HepG2 (cell line): Measurements from ENCODE around the gene ZNF207. TPM values are rescaled to one million over a fixed set of nuclear protein-coding genes. Genes with fewer than 3 reads are reported as not detected.

Experiments
- ATAC-seq: fragments of 200-7000 bp; cut with Tn5 transposase; 3 replicates; pipeline ENCODE4 v1.9.1; 2020; ENCODE audit warnings: mild to moderate bottlenecking, moderate library complexity
- BruUV-seq: library from RNA; stranded (reverse); fragments of 400-500 nt; replicated peaks from 2 replicates; lab custom pipeline; 2021; lab: Mats Ljungman, UMichigan
- CTCF ChIA-PET: fragments of 300-600 bp; formaldehyde crosslinking; extraction: SDS; loops from one replicate; lab custom pipeline; 2021; ENCODE audit warnings: low total read pairs, inconsistent platforms, low intra/inter-chr PET ratio; lab: Yijun Ruan, JAX
- POLR2A ChIA-PET: fragments of 350-600 bp; sonication (Branson Sonifier 250); formaldehyde crosslinking; loops from one replicate; lab custom pipeline; 2020; ENCODE audit warnings: antibody characterized with exemption, inconsistent platforms; lab: Yijun Ruan, JAX
- DNase-seq: peaks from one replicate; pipeline ENCODE4 v3.0.0-alpha.2; 2015; ENCODE audit warnings: low spot score
- FAIRE-seq: peaks from 3 replicates; lab custom pipeline; 2011; peaks lifted over from hg19 to GRCh38; lab: Jason Lieb, UNC
- H2AFZ ChIP-seq: one replicate; pipeline ENCODE4 v1.6.1; 2011; ENCODE audit warnings: low read length, inconsistent platforms
- H3K27ac ChIP-seq: fragments of 300-600 bp; 3 replicates; pipeline ENCODE4 v1.8.0; 2011; ENCODE audit warnings: mixed run types, mild to moderate bottlenecking, mixed read lengths, low read length, inconsistent platforms; ENCODE audit not compliant: insufficient read depth; ENCODE audit errors: extremely low read length
- H3K27me3 ChIP-seq, 2 experiments: fragments of 200-600 bp in 1 of 2; 2 replicates in 1 of 2; 3 replicates in 1 of 2; pipeline versions ENCODE4 v1.6.0 to v1.8.0; 2011; ENCODE audit warnings: low read length in 2 of 2, mild to moderate bottlenecking in 2 of 2, moderate library complexity in 2 of 2, inconsistent platforms in 1 of 2; ENCODE audit not compliant: insufficient read depth in 2 of 2, control insufficient read depth in 1 of 2
- H3K36me3 ChIP-seq, 2 experiments: fragments of 200-600 bp in 1 of 2; replicated peaks in 1 of 2; 2 replicates in 1 of 2; 3 replicates in 1 of 2; pipeline versions ENCODE4 v1.5.1 to v1.8.0; 2011; ENCODE audit warnings: low read length in 2 of 2, inconsistent platforms in 1 of 2; ENCODE audit not compliant: insufficient read depth in 2 of 2, control insufficient read depth in 1 of 2
- H3K4me1 ChIP-seq: 2 replicates; pipeline ENCODE4 v1.5.1; 2012; ENCODE audit warnings: low read length, inconsistent platforms; ENCODE audit not compliant: insufficient read depth
- H3K4me2 ChIP-seq: 2 replicates; pipeline ENCODE4 v1.6.0; 2011; ENCODE audit warnings: low read depth, low read length, inconsistent platforms
- H3K4me3 ChIP-seq, 3 experiments: fragments of 200-600 bp in 1 of 3; sonication (generic), shearing (Covaris generic) in 1 of 3; replicated peaks in 1 of 3; 2 replicates each; pipeline ENCODE4 v1.5.1; 2011 to 2016; ENCODE audit warnings: low read length in 3 of 3, inconsistent platforms in 2 of 3, low read depth in 2 of 3, mild to moderate bottlenecking in 2 of 3, control low read depth in 1 of 3, mixed read lengths in 1 of 3; ENCODE audit not compliant: insufficient read depth in 1 of 3
- H3K79me2 ChIP-seq: one replicate; pipeline ENCODE4 v1.6.1; 2011; ENCODE audit warnings: low read length, inconsistent platforms; ENCODE audit not compliant: insufficient read depth
- H3K9ac ChIP-seq: 2 replicates; pipeline ENCODE4 v1.6.0; 2011; ENCODE audit warnings: mild to moderate bottlenecking, low read depth, low read length, inconsistent platforms; ENCODE audit not compliant: insufficient read depth
- H3K9me3 ChIP-seq: 2 replicates; pipeline ENCODE4 v1.5.1; 2012; ENCODE audit warnings: mild to moderate bottlenecking, low read length
- H4K20me1 ChIP-seq: 2 replicates; pipeline ENCODE4 v1.6.0; 2011; ENCODE audit warnings: inconsistent platforms, mild to moderate bottlenecking, low read length, moderate library complexity; ENCODE audit not compliant: insufficient read depth
- AHR ChIP-seq: IDR thresholded peaks from 2 replicates; pipeline ENCODE4 v1.6.1; 2018; ENCODE audit warnings: missing genetic modification reagents, missing compliant biosample characterization
- CAMTA2 ChIP-seq: sonication (generic); formaldehyde crosslinking; IDR thresholded peaks from 2 replicates; pipeline ENCODE4 v1.4.0; 2020; ENCODE audit warnings: mild to moderate bottlenecking, missing genetic modification reagents, borderline replicate concordance
- CREBL2 ChIP-seq: sonication (generic); formaldehyde crosslinking; IDR thresholded peaks from 2 replicates; pipeline ENCODE4 v1.8.1; 2023; ENCODE audit warnings: missing genetic modification reagents, mild to moderate bottlenecking, borderline replicate concordance
- CTCF ChIP-seq: sonication (generic); formaldehyde crosslinking; IDR thresholded peaks from 2 replicates; pipeline ENCODE4 v1.5.0; 2020; ENCODE audit warnings: mild to moderate bottlenecking, missing genetic modification reagents, moderate library complexity
- ERF ChIP-seq: IDR thresholded peaks from 2 replicates; pipeline ENCODE4 v1.6.1; 2018; ENCODE audit warnings: missing biosample characterization, missing genetic modification reagents
- HNRNPUL1 ChIP-seq: fragments of 200-400 bp; formaldehyde crosslinking; IDR thresholded peaks from 2 replicates; pipeline ENCODE4 v1.6.1; 2017; ENCODE audit warnings: low read depth, mild to moderate bottlenecking, low read length, moderate library complexity
- KLF15 ChIP-seq: sonication (generic); formaldehyde crosslinking; IDR thresholded peaks from 2 replicates; pipeline ENCODE4 v1.8.1; 2023; ENCODE audit warnings: borderline replicate concordance, mild to moderate bottlenecking, inconsistent platforms, missing genetic modification reagents, mixed read lengths
- NR2F6 ChIP-seq, 2 experiments: IDR thresholded peaks; 2 replicates each; pipeline ENCODE4 v1.6.1; 2016; ENCODE audit warnings: antibody characterized with exemption in 1 of 2, mild to moderate bottlenecking in 1 of 2
- POGZ ChIP-seq: sonication (generic); formaldehyde crosslinking; IDR thresholded peaks from 2 replicates; pipeline ENCODE4 v1.4.0; 2020; ENCODE audit warnings: mild to moderate bottlenecking, missing genetic modification reagents
- SOX6 ChIP-seq, 2 experiments: fragments of 450-650 bp in 1 of 2; sonication (generic) in 1 of 2; formaldehyde crosslinking in 1 of 2; IDR thresholded peaks; 2 replicates each; pipeline versions ENCODE4 v1.4.0 to v1.6.1; 2017 to 2020; ENCODE audit warnings: antibody characterized with exemption in 1 of 2, mild to moderate bottlenecking in 1 of 2, missing genetic modification reagents in 1 of 2
- TFE3 ChIP-seq: IDR thresholded peaks from 2 replicates; pipeline ENCODE4 v1.6.1; 2016
- ZMYM2 ChIP-seq: sonication (generic); formaldehyde crosslinking; IDR thresholded peaks from 2 replicates; pipeline ENCODE4 v1.8.0; 2022; ENCODE audit warnings: mild to moderate bottlenecking, missing genetic modification reagents
- ZNF317 ChIP-seq: sonication (generic); formaldehyde crosslinking; IDR thresholded peaks from 2 replicates; pipeline ENCODE4 v1.5.0; 2020; ENCODE audit warnings: mild to moderate bottlenecking, missing genetic modification reagents
- ZNF354B ChIP-seq: sonication (generic); formaldehyde crosslinking; IDR thresholded peaks from 2 replicates; pipeline ENCODE4 v1.8.0; 2022; ENCODE audit warnings: mild to moderate bottlenecking, missing genetic modification reagents
- ZNF501 ChIP-seq: sonication (generic); formaldehyde crosslinking; IDR thresholded peaks from 2 replicates; pipeline ENCODE4 v1.5.1; 2020; ENCODE audit warnings: mild to moderate bottlenecking, moderate library complexity, missing genetic modification reagents
- ZNF879 ChIP-seq: sonication (generic); formaldehyde crosslinking; IDR thresholded peaks from 2 replicates; pipeline ENCODE4 v1.8.1; 2023; ENCODE audit warnings: missing genetic modification reagents
- ZSCAN25 ChIP-seq: sonication (generic); formaldehyde crosslinking; IDR thresholded peaks from 2 replicates; pipeline ENCODE4 v1.8.0; 2022; ENCODE audit warnings: mild to moderate bottlenecking, missing genetic modification reagents
- WGBS: methylation state at CpG from one replicate; pipeline ENCODE4 v1.1.6; 2017; ENCODE audit warnings: low lambda C conversion rate; 5-methylcytosine and 5-hydroxymethylcytosine counted together
- in situ Hi-C: cut with HindIII; loops from 2 replicates; pipeline ENCODE4 v1.10.0; 2017; ENCODE audit warnings: low pct_unique_long_range_greater_than_20kb; ENCODE audit not compliant: extremely low pct_ligation_motif_present
- intact Hi-C: fragments of 100-400 bp; cut with micrococcal nuclease; formaldehyde crosslinking; loops from one replicate; pipeline ENCODE4 v1.10.0; 2022; ENCODE audit not compliant: unreplicated experiment
- polyA plus RNA-seq, 8 experiments: library from polyadenylated mRNA; depleted of rRNA in 3 of 8; stranded (reverse) in 7 of 8; unstranded in 1 of 8; fragments of >200 nt; fragmentation: Illumina TruSeq in 4 of 8; extraction: Trizol in 4 of 8; gene quantifications; 2 replicates each; pipeline versions ENCODE4 v1.2.1 to v1.2.3, GENCODE V29; 2011 to 2016; ENCODE audit warnings: low read depth in 4 of 8, missing spikeins in 1 of 8, mixed read lengths in 1 of 8; ENCODE audit not compliant: insufficient read depth in 1 of 8
- total RNA-seq, 5 experiments: library from RNA; depleted of rRNA; stranded (reverse); fragments of >200 nt; fragmentation: Illumina TruSeq; extraction: Trizol; gene quantifications; 2 replicates each; pipeline ENCODE4 v1.2.3, GENCODE V29; 2016; ENCODE audit warnings: low read depth in 1 of 5
- TF ChIP-seq, protein P1 (sequence below): sonication (generic); formaldehyde crosslinking; IDR thresholded peaks from 2 replicates; pipeline ENCODE4 v1.8.0; 2022; ENCODE audit warnings: missing genetic modification reagents, mild to moderate bottlenecking, borderline replicate concordance

ZNF207 gene
- total and polyA plus RNA-seq, 2 of the 13 experiments (the other 11 are each of a cell fraction or from before 2014, with no cell fraction given) = 150 to 164 TPM

GRCh38 chr17:32323811-32324491, 26.0 kb upstream of the ZNF207 start:
- POLR2A ChIA-PET = interaction anchor here (1.1 to 2.7 kb wide), 2 partner anchors 16 to 17 kb away, joined by 3 to 10 read pairs; partner anchors contain the start of gene C17orf75
- no peaks in the 10 kb centered on the region for H3K79me2 ChIP-seq
- no peaks in the 10 kb centered on the region for H3K36me3 ChIP-seq
- TF ChIP-seq, protein P1, sequence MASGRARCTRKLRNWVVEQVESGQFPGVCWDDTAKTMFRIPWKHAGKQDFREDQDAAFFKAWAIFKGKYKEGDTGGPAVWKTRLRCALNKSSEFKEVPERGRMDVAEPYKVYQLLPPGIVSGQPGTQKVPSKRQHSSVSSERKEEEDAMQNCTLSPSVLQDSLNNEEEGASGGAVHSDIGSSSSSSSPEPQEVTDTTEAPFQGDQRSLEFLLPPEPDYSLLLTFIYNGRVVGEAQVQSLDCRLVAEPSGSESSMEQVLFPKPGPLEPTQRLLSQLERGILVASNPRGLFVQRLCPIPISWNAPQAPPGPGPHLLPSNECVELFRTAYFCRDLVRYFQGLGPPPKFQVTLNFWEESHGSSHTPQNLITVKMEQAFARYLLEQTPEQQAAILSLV (CRISPR knock-in tag) = 0 out of 2 replicates have a peak, but pooled peaks have one; percentile 22
- TF ChIP-seq TFE3 (CRISPR knock-in tag) (no peak), KLF15 (CRISPR knock-in tag) (no peak), CAMTA2 (CRISPR knock-in tag) (0 out of 2 replicates have a peak, but pooled peaks have one; percentile 36), SOX6 (IDR thresholded peaks at IDR 0.05) (no peak), SOX6 (CRISPR knock-in tag; IDR thresholded peaks at IDR 0.05) (peak; percentile 35; the same call in 1 of the 2 replicates), CTCF (CRISPR knock-in tag) (peak; percentile 17; the same call in 1 of the 2 replicates), ZNF317 (CRISPR knock-in tag) (no peak), POGZ (CRISPR knock-in tag) (no peak), NR2F6 (IDR thresholded peaks at IDR 0.05) (peak; percentile 26; the same call in 1 of the 2 replicates), NR2F6 (CRISPR knock-in tag; IDR thresholded peaks at IDR 0.05) (no peak), ZMYM2 (no peak), HNRNPUL1 (no peak), CREBL2 (CRISPR knock-in tag) (no peak), ZNF501 (CRISPR knock-in tag) (0 out of 2 replicates have a peak, but pooled peaks have one; percentile 48), ZNF879 (CRISPR knock-in tag) (no peak), ZSCAN25 (CRISPR knock-in tag) (no peak), AHR (CRISPR knock-in tag) (no peak), ZNF354B (no peak), ERF (CRISPR knock-in tag) (no peak)
- CTCF ChIA-PET = no interaction called here
- peak overlapping the region; percentile 49 for H3K9ac ChIP-seq
- intact Hi-C loops (no loop called here), in situ Hi-C loops (loop anchor here (5.0 kb wide), 1 partner anchor 67 kb away; no protein-coding TSS in a partner anchor)
- peak; percentile 20 for ATAC-seq
- H3K4me3 ChIP-seq = peak overlapping the region; percentile 48 to 63 (median 55)
- peak overlapping the region; percentile 91 for H3K4me2 ChIP-seq
- H3K27me3 ChIP-seq = no peaks in the 10 kb centered on the region; a peak in 1 of 5 replicates
- no peak overlapping the region for H3K27ac ChIP-seq
- BruUV-seq = no TSS peak
- peaks cover 76% of the 10 kb centered on the region for H3K4me1 ChIP-seq
- under 1% methylated on average over 11 of the region's 11 CpGs for WGBS
- no peaks in the 10 kb centered on the region for H4K20me1 ChIP-seq
- FAIRE-seq = no peak
- DNase-seq = no peak
- H2AFZ ChIP-seq = peak overlapping the region; percentile 97
- no peaks in the 10 kb centered on the region for H3K9me3 ChIP-seq
